C4-2B (cell line): ENCODE measurements around the gene NADSYN1.

ENCODE experiments used
- ZFX ChIP-seq: fragments of 450-650 bp; IDR thresholded peaks from 2 replicates; pipeline ENCODE4 v1.6.1; 2017
- TF ChIP-seq, protein P1 (sequence below): fragments of 450-650 bp; conservative IDR thresholded peaks from 2 replicates; pipeline ENCODE4 v1.5.1; 2017; ENCODE audit warnings: mild to moderate bottlenecking

DNA sequence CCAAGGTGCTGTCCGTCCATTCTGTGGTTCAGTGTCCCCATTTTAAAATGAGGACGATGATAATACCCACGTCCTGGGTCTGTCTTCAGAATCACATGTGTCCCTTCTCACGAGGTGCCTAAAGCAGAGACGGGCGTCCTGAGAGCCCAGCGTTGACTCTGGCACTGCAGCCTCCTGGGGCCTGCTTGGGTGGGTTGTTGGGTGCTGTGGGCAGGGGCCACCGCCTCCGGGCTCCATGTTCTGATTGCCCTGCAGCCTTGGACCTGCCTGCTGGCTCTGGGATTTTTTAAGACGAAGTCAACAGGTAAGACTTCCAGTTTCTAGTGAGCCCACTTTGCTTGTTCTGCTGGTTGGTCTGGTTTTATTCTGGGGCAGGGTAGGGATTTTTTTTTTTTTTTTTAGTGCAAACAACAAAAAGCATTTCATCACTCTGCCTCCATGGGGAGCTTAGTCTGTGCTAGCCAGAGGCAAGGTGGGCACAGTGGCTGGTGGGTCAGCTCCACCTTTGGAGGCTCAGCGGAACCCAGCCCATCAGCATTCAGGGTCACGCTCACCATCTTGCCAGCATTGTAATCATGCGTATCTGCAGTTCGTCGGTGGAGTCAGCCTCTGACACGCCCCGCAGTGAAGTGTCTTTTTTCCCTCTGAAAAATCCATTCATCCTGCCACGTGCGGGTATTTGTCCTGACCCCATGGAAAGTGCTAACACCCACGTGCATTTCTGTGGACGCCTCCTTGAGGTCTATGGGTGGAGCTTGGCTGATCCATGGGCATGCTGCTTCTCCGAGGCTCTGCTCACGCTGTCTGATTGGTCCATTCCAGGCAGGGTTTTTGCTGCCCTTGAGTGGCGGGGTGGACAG is 28.3 kb downstream of the NADSYN1 start:
- TF ChIP-seq, protein P1, sequence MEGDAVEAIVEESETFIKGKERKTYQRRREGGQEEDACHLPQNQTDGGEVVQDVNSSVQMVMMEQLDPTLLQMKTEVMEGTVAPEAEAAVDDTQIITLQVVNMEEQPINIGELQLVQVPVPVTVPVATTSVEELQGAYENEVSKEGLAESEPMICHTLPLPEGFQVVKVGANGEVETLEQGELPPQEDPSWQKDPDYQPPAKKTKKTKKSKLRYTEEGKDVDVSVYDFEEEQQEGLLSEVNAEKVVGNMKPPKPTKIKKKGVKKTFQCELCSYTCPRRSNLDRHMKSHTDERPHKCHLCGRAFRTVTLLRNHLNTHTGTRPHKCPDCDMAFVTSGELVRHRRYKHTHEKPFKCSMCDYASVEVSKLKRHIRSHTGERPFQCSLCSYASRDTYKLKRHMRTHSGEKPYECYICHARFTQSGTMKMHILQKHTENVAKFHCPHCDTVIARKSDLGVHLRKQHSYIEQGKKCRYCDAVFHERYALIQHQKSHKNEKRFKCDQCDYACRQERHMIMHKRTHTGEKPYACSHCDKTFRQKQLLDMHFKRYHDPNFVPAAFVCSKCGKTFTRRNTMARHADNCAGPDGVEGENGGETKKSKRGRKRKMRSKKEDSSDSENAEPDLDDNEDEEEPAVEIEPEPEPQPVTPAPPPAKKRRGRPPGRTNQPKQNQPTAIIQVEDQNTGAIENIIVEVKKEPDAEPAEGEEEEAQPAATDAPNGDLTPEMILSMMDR: no peak
- no peak for TF ChIP-seq ZFX
